ENCODE results near the gene USP48.
"Not testable (repeated sequence)": the region's sequence is repeated elsewhere in the genome, so short reads cannot be mapped to it uniquely, and the experiment has no call there.

- TF ChIP-seq FOXA1 (IDR thresholded peaks at IDR 0.05); ELF4 (IDR thresholded peaks at IDR 0.05); BHLHE40 (IDR thresholded peaks at IDR 0.05; ENCODE audit: borderline replicate concordance); FOXM1 (IDR thresholded peaks at IDR 0.05; ENCODE audit: borderline replicate concordance); NFRKB (IDR thresholded peaks at IDR 0.05); SUZ12 (IDR thresholded peaks at IDR 0.05); ARNT (IDR thresholded peaks at IDR 0.05); SP1 (IDR thresholded peaks at IDR 0.05); FOXK2 (IDR thresholded peaks at IDR 0.05): not testable (repeated sequence)
Measured at GRCh38 chr1:21771672-21772071, 11.3 kb downstream of the USP48 start.
